GOT3 (cell line): ENCODE results near the gene NUF2.

Experiments
- DNase-seq: peaks from one replicate; lab custom pipeline; 2025; ENCODE audit warnings: mixed read lengths; lab: John Stamatoyannopoulos, UW

Gene NUF2

DNA sequence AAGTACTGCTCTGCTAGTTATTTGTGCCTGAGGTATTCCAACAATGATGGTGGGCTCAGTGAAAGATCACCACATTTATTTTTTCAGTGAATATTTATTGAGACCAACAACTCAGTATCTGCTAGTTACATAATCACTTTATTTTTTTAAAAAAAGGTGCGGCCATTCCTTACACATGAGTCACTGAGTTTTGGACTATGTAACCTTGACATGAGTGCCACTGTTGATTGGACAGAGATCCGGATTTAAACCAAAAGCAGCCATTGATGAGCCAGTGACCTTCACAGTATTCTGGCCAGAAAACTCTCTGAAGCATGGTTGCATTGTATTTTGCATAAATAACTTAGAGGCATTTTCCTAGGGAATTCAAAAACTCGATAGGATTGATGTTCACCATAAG, 79.5 kb downstream of the NUF2 start:
- DNase-seq: no peak
